ENCODE data around the gene HOXC6.
"Not testable (repeated sequence)": the region's sequence is repeated elsewhere in the genome, so short reads cannot be mapped to it uniquely, and the experiment has no call there.

Gene HOXC6

DNA sequence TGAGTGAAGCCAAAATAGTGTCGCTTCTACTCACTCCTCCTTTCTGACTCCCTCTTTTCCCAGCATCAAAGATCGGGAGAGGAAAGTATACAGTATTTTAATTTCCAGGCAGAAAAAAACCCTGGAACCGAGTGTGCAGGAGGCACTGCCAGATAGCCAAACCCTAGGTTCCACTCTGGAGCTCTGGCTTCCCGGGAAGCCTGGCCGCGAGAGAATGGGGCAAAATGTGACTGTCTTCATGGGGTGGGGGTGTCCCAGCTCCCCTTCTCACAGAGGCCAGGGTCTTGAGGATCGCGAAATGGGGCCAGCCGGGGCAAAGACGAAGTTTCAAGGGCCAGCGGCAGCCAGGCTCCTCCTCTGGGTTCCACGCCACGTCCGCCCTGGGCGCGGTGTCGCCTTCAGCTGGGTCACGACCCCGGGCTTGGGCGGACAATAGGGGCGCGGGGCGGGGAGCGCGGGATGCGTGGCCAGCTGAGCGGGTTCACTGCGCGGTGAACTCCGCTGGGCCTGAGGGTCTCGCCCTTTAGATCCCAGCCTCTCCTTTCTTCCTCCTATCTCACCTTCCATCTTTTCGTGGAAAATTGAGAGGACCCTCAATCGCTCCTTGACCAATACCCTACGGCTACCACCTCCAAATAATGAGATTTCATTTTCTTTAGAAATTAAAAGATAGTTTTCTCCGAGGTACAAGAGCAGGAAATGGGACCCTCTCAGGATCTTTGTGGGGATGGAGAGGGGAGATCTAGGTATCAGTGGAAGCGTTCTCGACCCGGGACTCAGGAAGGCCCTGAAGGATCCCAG lies 32.1 kb downstream of the HOXC6 start:
- no peak for DNase-seq

GRCh38 chr12:54060975-54061778 lies 32.9 kb downstream of the HOXC6 start:
- no peak for DNase-seq

DNA sequence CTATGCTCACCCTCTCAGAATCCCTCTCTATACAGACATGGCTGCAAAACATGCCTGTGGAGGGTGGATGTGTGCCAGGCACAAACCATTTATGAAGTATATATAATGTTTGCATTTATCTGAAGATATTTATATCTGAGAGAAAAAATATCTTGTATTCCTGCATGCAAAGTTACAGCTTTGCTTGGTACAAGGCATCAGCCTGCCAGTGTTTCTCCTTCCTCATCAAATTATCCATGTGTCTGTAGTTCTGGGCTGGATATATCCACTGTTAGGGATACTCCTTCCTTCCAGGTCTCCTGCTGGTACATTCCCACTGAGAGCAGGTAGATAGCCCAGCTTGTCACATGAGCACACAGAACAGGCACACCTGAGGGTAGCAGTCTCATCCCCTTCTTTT lies 37.4 kb downstream of the HOXC6 start:
- DNase-seq = no peak

DNA sequence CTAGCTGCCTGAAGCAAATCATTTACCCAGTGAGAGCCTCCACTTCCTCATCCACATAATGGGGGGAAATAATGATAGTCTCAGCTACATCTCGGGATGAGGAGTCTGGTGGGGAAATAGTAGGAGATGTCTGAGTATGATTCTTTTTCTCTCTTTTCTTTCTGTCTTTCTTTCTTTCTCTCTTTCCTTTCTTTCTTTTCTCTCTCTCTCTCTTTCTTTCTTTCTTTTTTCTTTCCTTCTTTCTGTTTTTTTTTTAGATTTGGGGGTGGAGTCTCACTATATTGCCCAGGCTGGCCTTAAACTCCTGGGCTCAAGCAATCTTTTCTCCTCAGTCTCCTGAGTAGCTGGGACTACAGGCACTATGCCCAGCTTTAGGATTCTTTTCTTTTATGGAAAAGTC lies 38.2 kb downstream of the HOXC6 start:
- no peak for DNase-seq

DNA sequence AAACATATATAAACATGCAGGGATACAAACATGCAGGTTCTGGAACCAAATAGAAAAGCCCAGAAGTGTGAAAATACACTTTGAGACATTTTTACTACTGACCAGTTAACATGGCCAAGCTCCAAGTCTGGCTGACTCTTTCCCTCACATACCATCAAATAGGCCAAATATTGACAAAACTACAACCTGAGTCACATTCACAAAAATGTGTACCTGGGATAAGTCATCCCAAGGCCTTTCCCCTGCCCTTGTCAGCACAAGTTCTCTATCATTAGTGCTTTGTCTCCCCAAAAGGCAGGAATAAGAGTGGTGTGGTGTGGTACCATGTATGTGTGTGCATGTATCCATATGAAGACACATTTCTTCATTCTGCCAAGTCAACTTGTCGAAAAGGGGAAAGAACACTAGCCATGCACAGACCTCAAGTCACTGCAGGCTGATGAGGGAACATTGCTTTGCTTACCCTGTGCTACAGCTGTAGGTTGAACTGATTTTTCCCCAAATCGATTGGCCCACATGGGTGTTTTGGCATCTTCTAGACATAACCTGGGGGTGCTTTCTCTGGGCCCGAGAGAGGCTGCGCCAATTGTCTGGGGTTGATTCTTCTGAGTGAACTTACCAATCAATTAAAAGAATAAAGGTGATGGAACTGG lies 40.3 kb downstream of the HOXC6 start:
- DNase-seq = no peak

DNA sequence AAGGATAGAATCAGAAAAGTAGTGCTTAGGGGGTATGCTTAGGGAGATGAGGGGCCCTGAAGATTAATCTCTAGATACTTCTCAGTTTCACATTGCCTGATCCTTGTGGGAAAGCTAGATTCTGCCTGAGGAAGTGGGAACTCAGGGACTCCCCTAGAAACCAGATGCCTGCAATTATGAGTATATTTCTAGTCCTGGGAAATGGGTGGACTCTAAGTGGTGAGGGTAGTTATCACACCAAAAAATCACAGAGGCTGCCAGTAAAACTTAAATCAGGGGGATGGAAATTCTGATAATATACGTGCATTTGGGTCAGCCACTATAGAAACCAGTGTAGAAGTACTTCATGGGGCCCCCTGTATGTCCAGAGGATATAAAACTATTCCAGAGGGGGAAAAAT lies 43.7 kb downstream of the HOXC6 start:
- no peak for DNase-seq

GRCh38 chr12:54074308-54074707 lies 46.1 kb downstream of the HOXC6 start:
- no peak for DNase-seq

DNA sequence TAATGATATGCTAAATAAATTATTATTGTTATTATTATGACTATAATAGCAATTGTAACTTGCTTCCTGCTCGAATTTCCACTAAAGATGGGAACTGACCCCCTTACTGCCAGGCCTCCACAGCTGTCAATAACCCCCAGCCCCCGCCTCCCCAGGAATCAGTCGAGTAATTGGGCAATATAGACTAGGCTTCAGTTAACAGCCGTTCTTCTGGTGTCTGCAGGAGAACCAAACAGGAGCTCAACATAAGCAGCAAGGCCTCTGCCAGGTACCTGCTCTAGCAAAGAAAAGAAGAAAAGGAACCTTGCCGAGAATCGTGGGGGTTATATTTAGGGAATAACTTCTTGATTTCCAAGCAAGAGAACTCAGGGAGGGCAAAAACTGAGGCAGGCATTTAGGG lies 47.2 kb downstream of the HOXC6 start:
- DNase-seq = no peak

DNA sequence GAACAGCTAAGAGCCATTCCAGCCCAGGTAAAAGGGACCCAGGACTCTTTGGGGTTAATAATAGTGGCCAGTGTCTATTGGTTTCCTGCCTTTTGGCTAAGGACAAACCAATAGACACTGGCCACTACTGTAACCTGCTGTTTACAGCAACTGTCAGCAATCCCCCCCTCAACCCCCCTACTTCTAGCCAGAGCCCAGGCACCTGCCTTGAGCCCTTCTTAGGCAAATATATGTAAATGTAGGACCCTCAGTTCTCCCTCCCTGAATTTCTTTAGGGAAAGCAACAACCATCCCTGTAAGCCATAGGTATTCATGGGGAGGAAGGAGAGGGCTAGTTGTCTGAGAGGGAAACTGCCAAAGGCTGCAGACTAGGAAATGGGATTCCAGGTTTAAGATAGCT lies 47.7 kb downstream of the HOXC6 start:
- DNase-seq = no peak

DNA sequence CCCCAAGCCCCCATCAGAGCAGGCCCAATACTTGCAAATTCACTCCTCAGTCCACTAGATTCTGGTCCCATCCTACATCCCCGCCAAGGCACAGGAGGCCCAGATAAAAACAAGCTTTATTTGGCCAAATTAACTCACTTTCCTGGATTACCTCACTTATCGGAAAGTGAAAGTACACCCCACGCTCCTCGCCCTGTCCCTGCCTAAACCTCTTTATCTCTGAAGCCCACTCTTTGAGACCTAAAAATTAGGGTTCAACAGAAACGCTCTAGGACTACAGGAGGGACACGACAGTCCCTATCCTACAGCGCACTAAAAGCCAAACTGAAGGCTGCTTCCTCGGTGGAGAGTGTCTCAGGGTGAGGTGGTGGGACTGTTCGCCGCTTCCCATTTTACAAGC lies 49.6 kb downstream of the HOXC6 start:
- not testable (repeated sequence) for DNase-seq

DNA sequence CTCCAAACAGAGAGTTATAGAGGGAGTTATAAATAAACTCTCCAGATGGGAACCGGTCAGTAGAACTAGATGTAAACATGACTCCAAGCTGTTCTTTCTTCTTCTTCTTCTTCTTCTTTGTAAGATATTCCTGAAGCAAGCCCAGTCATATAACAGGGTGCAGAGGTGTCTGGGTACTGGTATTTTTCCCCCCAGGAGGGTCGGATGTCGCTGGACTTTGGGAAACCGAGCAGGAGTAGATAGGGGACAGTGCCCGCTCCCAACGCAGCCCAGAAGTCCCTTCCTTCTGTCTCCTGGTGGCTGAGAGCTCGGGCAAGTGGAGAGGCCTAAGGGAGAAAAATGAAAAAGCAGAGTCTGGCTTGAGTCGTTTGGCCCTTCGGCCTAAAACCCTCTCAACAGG lies 50.9 kb downstream of the HOXC6 start:
- not testable (repeated sequence) for DNase-seq

Data from NCI-H1436 treated with DMSO at 0.1 percent for 48 hours (cell line).